HG03520 (cell line): ENCODE results near the gene ZIC1.

ENCODE experiments used
- ATAC-seq: cut with Tn5 transposase; IDR thresholded peaks from one replicate; pipeline ENCODE4 v1.9.1; 2021; ENCODE audit warnings: mild to moderate bottlenecking, moderate library complexity; ENCODE audit not compliant: unreplicated experiment

Gene ZIC1

GRCh38 chr3:147394884-147395225, 14.3 kb upstream of the ZIC1 start:
- ATAC-seq = no peak

- no peak for ATAC-seq
Measured at GRCh38 chr3:147395899-147396711, 13.1 kb upstream of the ZIC1 start.

GRCh38 chr3:147396712-147397046, 12.5 kb upstream of the ZIC1 start:
- ATAC-seq = no peak

DNA sequence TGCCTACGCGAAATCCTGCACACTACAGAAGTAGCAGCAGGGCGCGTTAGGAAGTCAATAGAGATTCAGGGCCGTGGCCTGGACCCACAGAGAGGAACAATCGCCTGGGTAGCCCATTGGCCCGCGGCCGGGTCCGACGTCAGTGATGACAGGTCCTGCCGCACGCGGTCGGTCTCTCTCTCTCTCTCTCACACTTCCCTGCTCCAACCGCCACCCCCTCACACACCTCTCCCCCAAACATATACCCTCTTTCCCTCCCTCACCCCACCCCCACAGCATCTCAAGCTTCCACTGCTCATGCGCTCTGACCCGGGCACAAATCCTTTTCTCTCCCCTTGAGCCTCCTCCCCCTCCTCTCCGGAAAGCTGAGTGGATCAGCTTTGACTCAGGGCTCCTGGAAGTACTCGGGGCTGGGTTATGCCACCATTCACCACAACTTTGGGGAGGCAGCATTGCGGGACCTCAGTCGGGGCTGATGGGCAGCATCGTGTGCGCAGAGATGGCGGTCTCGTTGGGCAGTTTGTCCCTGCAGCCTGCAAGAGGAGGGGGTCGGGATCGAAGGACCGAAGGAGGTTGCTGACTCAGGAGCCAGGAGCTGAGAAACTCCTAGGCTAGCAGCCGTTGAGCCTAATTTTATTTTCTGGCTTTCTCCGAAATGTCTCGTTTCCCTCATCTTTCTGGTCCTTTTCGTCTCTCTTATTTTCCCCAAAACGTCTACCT, 11.8 kb upstream of the ZIC1 start:
- no peak for ATAC-seq

- no peak for ATAC-seq
Measured at GRCh38 chr3:147397875-147398812, 11.0 kb upstream of the ZIC1 start.

DNA sequence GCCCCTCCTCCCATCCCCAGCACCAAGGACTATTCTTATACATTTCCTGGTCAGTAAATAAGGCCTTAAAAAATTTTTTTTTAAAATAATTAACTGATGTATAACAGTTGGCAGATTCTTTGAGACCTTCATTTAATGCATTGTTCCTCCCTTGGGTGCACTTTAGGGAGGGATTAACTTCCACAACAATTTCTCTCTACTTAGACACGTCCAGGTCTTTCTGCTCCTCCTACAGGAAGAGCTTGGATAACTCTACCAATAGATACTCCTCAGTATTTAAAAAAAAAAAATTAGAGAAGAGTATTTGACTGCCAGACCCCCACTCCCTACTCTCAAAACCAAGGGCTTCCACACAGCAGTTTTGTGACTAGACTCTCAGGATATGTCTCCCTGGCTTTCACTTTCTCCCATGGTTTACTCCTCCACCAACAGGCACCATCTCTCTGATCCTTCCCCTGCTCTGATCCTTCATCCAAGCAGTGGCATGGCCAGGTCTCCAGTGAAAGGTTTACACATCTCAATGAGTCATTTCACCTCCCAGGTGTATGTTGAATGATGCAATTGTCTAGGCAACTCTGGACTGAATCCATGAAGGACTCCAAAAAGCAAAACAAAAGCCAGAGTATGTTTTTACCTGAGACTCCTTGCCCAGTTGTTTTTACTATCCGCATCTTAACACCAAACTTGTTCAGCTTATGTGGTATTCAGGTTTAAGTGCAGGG, 10.2 kb upstream of the ZIC1 start:
- no peak for ATAC-seq

DNA sequence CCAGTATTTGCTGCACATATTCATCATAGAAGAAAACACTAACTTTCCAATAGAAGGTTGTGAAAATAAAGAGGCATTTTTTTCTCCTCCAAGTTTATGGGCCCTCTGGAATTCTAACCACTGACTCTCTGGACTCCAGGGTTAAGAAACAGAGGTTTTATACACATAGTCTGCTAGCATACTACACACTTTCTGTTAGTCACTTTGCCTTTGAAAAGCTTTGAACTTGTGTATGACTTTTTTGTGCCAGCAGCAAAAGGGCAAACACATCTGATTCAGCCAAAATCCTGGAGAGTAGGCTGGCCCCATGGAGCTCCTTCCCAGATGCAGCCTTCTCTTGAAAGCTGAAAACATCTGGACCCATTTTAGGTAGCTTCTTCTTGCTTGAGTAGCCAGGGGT, 9.1 kb upstream of the ZIC1 start:
- no peak for ATAC-seq

DNA sequence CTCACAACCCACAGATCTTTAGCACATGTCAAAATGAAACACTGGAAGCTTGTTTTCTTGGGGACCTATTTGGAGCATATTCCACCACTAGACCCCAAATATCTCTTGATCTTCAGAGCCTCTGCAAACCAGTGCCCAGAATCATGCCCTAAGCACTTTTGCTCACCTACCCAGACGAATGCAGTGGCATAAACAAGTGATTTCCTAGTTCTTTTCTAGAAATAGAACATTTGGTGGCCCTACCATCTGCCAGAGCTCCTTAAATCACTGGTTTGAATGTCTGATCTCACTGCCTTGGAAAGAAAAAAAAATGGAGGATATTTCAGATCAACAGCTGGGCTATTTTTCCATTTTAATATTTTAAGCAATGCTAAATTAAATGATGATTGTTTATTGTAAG, 8.2 kb upstream of the ZIC1 start:
- ATAC-seq = no peak

GRCh38 chr3:147401421-147401820, 7.7 kb upstream of the ZIC1 start:
- no peak for ATAC-seq

DNA sequence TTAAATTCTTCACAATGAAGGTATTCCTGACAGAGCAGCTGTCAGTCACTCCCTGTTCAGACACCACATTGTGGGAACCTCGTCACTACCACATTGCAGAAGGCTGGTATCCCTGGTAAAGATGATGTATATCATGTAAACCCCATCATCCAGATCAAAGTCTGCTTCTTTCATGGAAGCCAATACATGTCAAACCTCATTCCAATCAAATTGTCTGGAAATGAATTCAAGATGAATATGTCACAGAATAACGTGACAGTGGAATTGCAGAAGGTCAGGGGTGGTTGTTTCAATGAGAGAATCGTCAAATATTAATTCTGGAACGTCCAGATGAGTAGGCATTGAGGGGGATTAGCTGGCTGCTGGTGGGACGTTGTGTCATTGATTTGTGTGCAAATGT, 7.0 kb upstream of the ZIC1 start:
- ATAC-seq = no peak

DNA sequence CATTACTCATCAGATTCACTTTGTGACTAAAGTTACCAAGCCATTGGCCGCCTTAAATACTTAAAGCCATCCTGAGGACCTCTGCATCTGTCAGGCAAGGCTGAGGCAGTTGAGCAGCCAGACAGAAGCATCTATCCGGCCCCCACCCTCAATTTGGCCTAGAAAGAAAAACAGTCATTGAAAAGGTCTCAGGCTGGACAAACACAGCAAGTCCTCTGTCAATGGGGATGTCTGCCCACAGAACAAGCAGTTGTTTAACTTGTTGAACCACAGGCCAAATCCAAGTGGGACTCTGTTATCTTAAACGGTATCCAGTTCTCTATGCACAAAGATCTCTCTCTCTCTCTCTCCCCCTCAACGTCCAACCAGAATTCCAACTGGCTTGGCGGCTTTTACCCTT, 5.7 kb upstream of the ZIC1 start:
- ATAC-seq = no peak

DNA sequence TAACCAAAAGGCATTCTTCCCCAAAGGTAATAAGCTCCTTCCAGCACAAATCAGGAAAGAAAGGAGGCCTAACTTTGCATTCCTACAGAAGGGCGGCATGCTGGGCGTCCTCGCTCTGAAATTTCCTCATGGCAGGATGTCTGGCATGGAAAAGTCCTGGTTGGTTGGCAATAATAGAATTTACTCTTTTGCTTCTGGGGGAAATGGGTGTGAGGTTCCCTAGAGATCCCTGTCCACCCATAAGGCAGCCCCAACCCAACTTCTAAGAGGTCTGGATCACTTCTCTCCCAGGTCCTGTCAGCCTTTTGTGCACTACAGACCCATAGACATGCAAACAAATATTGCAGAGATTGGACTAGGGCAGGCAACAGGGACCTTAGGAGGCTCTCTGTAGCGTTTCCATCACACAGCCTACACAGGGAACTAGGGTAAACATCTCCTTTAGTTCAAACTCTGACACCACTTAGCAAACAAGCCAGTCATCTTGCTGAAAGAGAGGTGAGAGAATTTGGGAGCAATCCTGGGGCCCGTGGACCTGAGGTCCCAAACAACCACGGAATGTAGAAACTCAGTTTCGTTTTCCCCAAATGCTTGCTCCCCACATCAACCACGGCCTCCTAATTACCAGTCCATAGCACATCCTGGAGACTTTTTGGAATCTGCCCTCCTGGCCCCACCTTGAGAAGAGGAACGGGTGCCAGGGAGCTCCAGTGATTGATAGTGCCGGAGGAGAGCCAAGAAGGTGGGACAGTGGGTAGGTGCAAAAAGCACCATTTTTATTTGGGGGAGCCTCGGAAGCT, 5.0 kb upstream of the ZIC1 start:
- ATAC-seq = no peak

DNA sequence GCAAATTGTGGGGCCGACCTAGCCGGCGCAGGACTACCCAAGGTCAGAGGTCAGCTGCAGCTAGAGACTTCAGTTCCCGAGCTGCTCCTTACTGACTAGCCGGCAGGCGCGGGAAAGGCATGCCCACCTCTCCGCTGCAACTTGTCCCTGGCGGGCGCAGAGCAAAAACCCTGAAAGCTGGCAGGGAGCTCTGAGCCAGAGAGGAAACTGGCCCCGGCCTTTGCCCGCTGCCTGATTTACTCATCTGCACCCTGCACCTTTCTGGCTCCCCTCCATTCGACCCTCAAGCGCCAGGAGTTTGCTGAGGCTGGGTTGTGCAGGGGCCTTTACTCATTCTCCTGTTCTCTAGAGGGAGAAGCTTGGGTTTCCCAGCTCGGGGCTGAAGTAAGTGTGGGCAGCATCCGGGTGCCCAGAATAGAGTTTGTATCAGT, 4.3 kb upstream of the ZIC1 start:
- no peak for ATAC-seq

- no peak for ATAC-seq
Measured at GRCh38 chr3:147405231-147406027, 3.7 kb upstream of the ZIC1 start.

- ATAC-seq = no peak
Measured at GRCh38 chr3:147406028-147406931, 2.9 kb upstream of the ZIC1 start, which contains the start of gene ZIC4. TSS of gene ZIC4 (minus strand) at chr3:147406543. CDS start at chr3:147402797, 3,746 bp downstream.

DNA sequence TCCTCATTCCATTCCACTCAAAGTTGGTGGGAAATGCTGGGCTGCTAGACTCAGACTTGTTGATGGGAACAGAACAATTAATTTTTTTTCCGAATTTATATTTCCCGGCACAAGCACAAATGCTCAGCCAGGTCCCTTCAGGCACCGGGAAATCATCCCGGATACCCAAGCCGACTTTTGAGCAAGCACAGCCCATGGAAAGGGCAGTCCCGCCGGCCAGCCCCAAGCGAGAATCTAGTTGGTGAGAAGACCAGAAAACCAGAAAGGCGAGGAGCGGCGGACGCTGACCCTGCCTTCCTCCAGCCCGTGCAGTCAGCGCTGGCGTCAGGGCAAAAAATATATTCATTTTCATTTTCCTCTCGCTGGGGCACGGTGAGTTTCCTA, 2.1 kb upstream of the ZIC1 start:
- no peak for ATAC-seq

DNA sequence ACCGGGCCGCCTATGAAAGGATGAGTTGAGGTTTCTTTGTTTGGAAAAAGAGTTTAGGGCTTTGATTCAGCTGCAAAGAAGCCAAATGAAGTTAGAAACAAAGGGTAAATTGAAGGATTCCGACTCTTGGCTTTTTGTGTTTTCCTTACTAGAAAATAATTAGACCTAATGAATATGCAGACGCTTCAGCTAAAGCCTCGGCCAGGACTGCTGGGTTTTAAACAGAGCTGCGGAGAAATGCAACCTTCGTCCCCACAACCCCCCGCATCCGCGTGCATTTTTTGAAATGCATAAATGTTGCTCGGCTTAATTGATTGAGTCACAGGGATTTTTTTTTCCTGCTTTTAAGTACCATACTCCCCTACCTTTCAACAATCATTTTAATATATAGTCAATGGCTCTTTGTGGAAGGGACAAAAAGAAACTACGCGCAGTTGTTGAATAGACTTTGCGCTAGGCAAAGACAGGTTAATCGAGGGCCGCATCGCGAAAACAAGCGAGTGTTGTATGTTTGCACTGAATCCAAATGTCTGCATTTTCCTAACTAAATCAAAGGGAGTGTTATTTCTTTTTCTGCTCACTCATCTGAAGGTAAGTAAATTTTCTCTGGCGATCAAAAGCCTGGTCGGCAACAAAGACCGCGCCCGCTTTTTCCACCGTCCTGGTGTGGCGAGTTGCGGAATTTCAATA, 1.5 kb upstream of the ZIC1 start:
- ATAC-seq = no peak
